ENCODE results near the gene LRP8. TPM values are rescaled to one million over a fixed set of nuclear protein-coding genes. Genes with fewer than 3 reads are reported as not detected.
A peak's percentile ranks its signal among the peaks of the same experiment; 100 is the strongest.

Gene LRP8
- total RNA-seq, 4 donors from 2014 or later, result 0.76 to 4.0 (median 2.0) TPM

DNA sequence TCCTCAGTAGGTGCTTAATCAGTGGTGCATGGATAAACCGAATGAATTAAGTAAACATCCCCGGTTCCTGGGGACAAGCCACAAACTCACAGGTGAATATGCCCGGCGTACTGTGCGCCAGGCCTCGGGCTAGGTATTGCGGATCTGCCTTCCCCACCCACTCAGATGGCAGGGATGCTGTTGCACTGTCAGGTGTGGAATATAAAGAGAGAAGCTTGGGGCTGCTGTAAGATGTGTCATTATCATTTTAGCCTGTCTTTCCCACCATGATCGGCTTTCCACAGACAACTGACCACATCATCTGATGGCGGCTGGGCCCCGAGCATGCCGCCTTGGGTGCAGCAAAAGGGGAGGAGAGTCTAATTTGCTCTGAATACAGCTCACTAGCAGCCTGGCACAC, 45.4 kb upstream of the LRP8 start:
- no peak overlapping the region for H3K4me3 ChIP-seq (ENCODE audit: low read depth, poor library complexity, severe bottlenecking)
- peak in 1 of 2 donors; percentile 34 for DNase-seq (ENCODE audit: low spot score in 2 of 2)
- TF ChIP-seq POLR2A (IDR thresholded peaks at IDR 0.05), result no peak
- TF ChIP-seq, protein P1, sequence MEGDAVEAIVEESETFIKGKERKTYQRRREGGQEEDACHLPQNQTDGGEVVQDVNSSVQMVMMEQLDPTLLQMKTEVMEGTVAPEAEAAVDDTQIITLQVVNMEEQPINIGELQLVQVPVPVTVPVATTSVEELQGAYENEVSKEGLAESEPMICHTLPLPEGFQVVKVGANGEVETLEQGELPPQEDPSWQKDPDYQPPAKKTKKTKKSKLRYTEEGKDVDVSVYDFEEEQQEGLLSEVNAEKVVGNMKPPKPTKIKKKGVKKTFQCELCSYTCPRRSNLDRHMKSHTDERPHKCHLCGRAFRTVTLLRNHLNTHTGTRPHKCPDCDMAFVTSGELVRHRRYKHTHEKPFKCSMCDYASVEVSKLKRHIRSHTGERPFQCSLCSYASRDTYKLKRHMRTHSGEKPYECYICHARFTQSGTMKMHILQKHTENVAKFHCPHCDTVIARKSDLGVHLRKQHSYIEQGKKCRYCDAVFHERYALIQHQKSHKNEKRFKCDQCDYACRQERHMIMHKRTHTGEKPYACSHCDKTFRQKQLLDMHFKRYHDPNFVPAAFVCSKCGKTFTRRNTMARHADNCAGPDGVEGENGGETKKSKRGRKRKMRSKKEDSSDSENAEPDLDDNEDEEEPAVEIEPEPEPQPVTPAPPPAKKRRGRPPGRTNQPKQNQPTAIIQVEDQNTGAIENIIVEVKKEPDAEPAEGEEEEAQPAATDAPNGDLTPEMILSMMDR (IDR thresholded peaks at IDR 0.05), result no peak
- 93 to 95% methylated on average over 11 of the region's 11 CpGs for WGBS, 2 donors
- intact Hi-C loops (cut with DNase I; ENCODE audit: low total_unique reads), result no loop called here

GRCh38 chr1:53372501-53372951, 44.7 kb upstream of the LRP8 start:
- WGBS, 2 donors, result 88 to 94% methylated on average over 6 of the region's 6 CpGs
- TF ChIP-seq, protein P1 (IDR thresholded peaks at IDR 0.05), result no peak
- TF ChIP-seq POLR2A (IDR thresholded peaks at IDR 0.05), result no peak
- H3K4me3 ChIP-seq (ENCODE audit: low read depth, poor library complexity, severe bottlenecking), result no peak overlapping the region
- intact Hi-C loops (cut with DNase I; ENCODE audit: low total_unique reads), result no loop called here
- peak in 1 of 2 donors; percentile 80 for DNase-seq (ENCODE audit: low spot score in 2 of 2)

- TF ChIP-seq, protein P1 (IDR thresholded peaks at IDR 0.05), result no peak
- TF ChIP-seq POLR2A (IDR thresholded peaks at IDR 0.05), result no peak
- H3K4me3 ChIP-seq (ENCODE audit: low read depth, poor library complexity, severe bottlenecking), result no peak overlapping the region
- intact Hi-C loops (cut with DNase I; ENCODE audit: low total_unique reads), result no loop called here
- 84 to 90% methylated on average over 5 of the region's 5 CpGs for WGBS, 2 donors
- peak in 1 of 2 donors; percentile 8 for DNase-seq (ENCODE audit: low spot score in 2 of 2)
Measured at GRCh38 chr1:53371851-53372250, 44.0 kb upstream of the LRP8 start.

DNA sequence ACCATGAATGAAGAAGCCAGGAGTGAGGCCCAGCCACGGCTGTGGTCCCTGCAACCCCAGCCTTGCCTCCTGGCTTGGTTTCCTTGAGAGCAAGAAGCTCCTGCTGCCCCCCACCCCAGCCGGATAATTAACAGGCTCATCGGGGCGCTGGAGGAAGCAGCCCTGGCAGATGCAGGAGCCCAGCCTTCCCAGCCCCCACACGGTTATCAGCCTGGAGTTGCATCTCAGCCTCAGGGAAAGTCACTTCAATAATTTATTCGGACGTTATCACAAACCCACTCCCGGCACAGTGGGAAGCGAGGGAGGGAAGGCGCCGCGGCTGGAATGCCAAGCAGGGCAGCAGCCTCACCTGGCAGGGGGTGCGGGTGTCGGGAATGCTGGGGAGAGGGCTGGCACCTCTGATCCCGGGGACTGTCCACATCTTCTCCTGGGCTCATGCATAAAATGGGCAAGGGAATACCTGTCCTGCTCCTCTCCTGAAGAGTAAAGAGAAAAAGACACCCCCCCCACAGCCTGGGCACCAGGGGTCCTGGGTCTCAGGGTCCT, 43.3 kb upstream of the LRP8 start:
- H3K4me3 ChIP-seq (ENCODE audit: low read depth, poor library complexity, severe bottlenecking), result no peak overlapping the region
- WGBS, 2 donors, result 47 to 49% methylated on average over 15 of the region's 15 CpGs
- intact Hi-C loops (cut with DNase I; ENCODE audit: low total_unique reads), result no loop called here
- DNase-seq (ENCODE audit: low spot score in 2 of 2), result peak in 1 of 2 donors; percentile 68
- TF ChIP-seq POLR2A (IDR thresholded peaks at IDR 0.05), result no peak
- TF ChIP-seq, protein P1 (IDR thresholded peaks at IDR 0.05), result no peak

- H3K4me3 ChIP-seq (ENCODE audit: low read depth, poor library complexity, severe bottlenecking), result no peak overlapping the region
- 83 to 85% methylated on average over 7 to 9 of the region's 9 CpGs for WGBS, 2 donors
- TF ChIP-seq, protein P1 (IDR thresholded peaks at IDR 0.05), result no peak
- TF ChIP-seq POLR2A (IDR thresholded peaks at IDR 0.05), result no peak
- DNase-seq (ENCODE audit: low spot score in 2 of 2), result peak in 1 of 2 donors; percentile 59
- intact Hi-C loops (cut with DNase I; ENCODE audit: low total_unique reads), result no loop called here
Measured at GRCh38 chr1:53370369-53370961, 42.6 kb upstream of the LRP8 start.
